Nephron (organoid): ENCODE measurements around the gene ZBTB20.

Experiments
- H3K27ac Mint-ChIP-seq, 3 experiments: 2 replicates each; pipeline ENCODE4 v1.8.0; 2020; ENCODE audit warnings: mixed read lengths in 3 of 3, mild to moderate bottlenecking in 2 of 3, moderate library complexity in 1 of 3
- H3K27me3 Mint-ChIP-seq: 2 replicates; pipeline ENCODE4 v1.8.0; 2021; ENCODE audit warnings: low read depth, mild to moderate bottlenecking, moderate library complexity, mixed read lengths
- H3K36me3 Mint-ChIP-seq: 2 replicates; pipeline ENCODE4 v1.8.0; 2020; ENCODE audit warnings: low read depth, mixed read lengths
- H3K4me1 Mint-ChIP-seq: 2 replicates; pipeline ENCODE4 v1.8.0; 2020; ENCODE audit warnings: mixed read lengths
- H3K4me3 Mint-ChIP-seq, 3 experiments: 2 replicates each; pipeline ENCODE4 v1.8.0; 2020; ENCODE audit warnings: mild to moderate bottlenecking in 3 of 3, mixed read lengths in 3 of 3, moderate library complexity in 2 of 3
- H3K9me3 Mint-ChIP-seq: 2 replicates; pipeline ENCODE4 v1.8.0; 2020; ENCODE audit warnings: mixed read lengths
- TF ChIP-seq, protein P1 (sequence below), 3 experiments: fragments of 200-600 bp; sonication (generic); IDR thresholded peaks; one replicate each; pipeline ENCODE4 v1.5.0; 2021; ENCODE audit warnings: antibody characterized with exemption in 3 of 3; ENCODE audit not compliant: unreplicated experiment in 3 of 3

The ZBTB20 gene

DNA sequence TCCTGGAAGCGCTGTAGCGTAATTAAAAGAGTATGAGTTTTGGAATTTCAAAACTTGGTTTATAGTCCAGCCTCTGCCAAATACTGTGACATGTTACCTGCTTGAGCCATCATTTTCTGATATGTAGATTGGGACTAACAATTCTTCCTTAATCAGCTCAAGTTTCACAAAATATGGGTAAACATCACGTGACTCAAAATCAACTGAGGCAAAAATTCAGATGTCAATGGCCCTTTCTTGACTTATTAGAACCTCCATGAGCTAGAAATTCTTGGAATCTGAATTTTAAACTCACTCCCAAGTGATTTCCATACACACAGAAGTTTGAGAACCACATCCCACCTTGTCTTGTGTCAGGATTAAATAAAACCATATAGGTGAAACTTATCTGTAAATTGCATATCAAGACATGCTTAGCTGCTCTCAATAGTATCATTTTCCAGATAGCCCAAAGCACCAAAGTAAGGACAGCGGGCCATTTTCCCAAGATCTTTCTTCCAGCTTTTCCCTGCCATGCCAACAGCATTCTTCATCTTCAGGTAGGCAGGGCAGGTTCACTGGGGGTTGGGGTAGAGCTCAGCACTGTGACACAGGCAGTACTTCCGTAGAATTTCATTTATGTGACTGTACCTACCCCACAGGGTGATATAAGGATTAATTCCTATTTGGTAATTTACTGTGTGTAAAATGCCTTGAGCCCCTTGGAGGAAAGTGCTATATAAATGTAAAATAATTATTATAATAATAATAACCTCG is 474.2 kb downstream of the ZBTB20 start:
- Mint-ChIP-seq H3K4me3 (no peak overlapping the region), H3K27ac (no peak overlapping the region), H3K36me3 (peaks cover 3% of the 10 kb centered on the region), H3K4me1 (peaks cover 9% of the 10 kb centered on the region), H3K9me3 (no peaks in the 10 kb centered on the region), H3K27me3 (no peaks in the 10 kb centered on the region)
- TF ChIP-seq, protein P1, sequence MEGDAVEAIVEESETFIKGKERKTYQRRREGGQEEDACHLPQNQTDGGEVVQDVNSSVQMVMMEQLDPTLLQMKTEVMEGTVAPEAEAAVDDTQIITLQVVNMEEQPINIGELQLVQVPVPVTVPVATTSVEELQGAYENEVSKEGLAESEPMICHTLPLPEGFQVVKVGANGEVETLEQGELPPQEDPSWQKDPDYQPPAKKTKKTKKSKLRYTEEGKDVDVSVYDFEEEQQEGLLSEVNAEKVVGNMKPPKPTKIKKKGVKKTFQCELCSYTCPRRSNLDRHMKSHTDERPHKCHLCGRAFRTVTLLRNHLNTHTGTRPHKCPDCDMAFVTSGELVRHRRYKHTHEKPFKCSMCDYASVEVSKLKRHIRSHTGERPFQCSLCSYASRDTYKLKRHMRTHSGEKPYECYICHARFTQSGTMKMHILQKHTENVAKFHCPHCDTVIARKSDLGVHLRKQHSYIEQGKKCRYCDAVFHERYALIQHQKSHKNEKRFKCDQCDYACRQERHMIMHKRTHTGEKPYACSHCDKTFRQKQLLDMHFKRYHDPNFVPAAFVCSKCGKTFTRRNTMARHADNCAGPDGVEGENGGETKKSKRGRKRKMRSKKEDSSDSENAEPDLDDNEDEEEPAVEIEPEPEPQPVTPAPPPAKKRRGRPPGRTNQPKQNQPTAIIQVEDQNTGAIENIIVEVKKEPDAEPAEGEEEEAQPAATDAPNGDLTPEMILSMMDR (IDR thresholded peaks at IDR 0.05; ENCODE audit: unreplicated experiment in 3 of 3), result no peak

DNA sequence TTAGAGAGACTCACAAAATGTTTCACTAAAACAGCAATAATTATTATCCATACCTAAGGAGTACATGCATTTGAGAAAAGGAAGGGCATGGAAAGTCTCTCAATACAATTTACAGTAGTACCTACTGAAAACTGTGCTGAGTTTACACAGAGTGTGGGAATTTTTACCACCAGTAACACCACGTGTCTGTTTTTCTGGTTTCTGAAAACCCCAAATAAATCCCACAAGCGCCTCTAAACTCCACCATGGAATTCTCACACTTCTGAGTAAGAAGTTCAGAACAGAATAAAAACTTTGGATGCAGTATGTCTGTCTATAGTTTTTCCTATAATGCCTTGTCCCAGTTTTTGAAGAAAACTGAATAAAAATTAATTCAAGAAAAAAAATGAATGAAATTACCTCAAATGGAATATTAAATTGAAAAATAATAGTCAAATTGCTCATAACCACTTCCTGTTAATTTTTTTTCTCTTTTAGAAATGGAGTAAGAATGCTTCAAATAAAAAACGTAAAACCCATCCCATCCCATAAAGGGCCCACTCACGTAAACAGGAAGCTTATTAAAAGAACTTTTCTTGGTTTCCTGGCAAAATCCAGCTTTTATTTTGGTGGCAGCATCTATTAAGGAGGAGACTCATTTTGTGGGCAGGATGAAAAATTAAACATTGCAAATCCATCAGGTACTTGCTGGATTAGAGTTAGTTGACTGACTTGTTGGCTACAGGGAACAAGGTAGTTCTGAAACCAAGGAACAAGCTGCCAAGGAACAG is 475.2 kb downstream of the ZBTB20 start:
- TF ChIP-seq, protein P1 (IDR thresholded peaks at IDR 0.05; ENCODE audit: unreplicated experiment in 3 of 3), result no peak
- Mint-ChIP-seq H3K27me3 (no peaks in the 10 kb centered on the region), H3K4me3 (no peak overlapping the region), H3K4me1 (peaks cover 9% of the 10 kb centered on the region), H3K36me3 (no peaks in the 10 kb centered on the region), H3K9me3 (no peaks in the 10 kb centered on the region), H3K27ac (no peak overlapping the region)

DNA sequence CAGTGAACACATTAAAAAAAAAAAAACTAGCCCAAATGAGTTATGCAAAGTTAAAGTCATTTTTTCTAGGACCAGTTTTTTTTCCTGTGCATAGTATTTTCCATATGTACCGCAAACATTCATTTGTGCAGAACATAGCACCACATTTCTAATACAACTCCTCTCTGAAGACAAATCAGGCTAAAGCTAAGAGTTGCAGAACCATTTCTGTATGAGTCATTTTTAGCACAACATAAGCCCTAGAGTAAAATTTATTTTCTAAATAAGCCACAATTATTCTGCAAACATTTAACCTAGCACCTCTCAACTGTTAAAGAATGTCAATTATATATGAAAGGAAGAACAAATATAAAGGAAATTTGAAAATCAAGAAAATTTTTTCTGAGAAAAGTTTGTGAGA is 477.5 kb downstream of the ZBTB20 start:
- no peak overlapping the region for H3K27ac Mint-ChIP-seq

DNA sequence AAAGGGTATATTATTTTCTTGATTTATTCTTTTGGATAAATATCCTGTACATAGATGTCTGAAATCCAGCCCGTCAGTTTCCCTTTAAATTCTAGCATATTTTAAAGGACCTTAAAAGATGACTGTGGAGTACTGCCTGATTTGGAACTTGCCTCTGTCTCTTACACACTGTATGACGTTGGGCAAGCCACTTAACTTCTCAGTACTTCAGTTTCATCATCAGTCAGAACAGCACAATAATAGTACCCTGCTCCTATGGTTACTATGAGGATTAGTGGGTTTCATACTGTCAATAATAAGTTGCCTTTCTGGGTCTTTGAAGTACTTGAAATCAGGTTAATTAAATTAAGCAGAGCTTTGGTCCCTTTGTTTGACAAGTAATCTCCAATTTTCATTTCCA is 479.0 kb downstream of the ZBTB20 start:
- TF ChIP-seq, protein P1 (IDR thresholded peaks at IDR 0.05; ENCODE audit: unreplicated experiment in 3 of 3), result no peak
- Mint-ChIP-seq H3K27me3 (no peaks in the 10 kb centered on the region), H3K9me3 (peaks cover 5% of the 10 kb centered on the region), H3K27ac (no peak overlapping the region), H3K4me3 (no peak overlapping the region), H3K4me1 (no peaks in the 10 kb centered on the region), H3K36me3 (peaks cover 7% of the 10 kb centered on the region)

More for the DNA sequence above, 477.5 kb downstream of the ZBTB20 start:
- Mint-ChIP-seq H3K4me3 (no peak overlapping the region), H3K36me3 (peaks cover under 1% of the 10 kb centered on the region), H3K4me1 (peaks cover 9% of the 10 kb centered on the region), H3K27me3 (no peaks in the 10 kb centered on the region), H3K9me3 (peaks cover 3% of the 10 kb centered on the region)
- TF ChIP-seq, protein P1 (IDR thresholded peaks at IDR 0.05; ENCODE audit: unreplicated experiment in 3 of 3), result no peak

DNA sequence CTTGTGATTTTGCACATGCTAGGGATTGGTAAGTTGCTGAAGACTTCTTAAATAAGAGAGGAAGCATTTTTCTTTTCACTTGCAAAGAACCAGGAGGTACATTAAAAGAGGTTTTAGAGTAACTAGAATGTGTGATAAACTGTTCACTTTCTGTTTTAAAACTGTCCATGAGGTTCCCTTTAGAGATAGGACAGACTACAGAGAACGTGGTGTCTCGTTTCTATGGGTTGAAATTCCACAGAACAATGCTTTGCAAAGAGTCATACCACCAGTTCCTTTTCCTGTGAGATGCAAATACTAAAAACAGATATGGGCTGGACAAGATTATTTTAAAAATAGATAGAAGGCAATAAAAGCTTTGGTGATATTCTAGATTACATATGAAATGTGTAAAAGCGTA is 480.5 kb downstream of the ZBTB20 start:
- TF ChIP-seq, protein P1 (IDR thresholded peaks at IDR 0.05; ENCODE audit: unreplicated experiment in 3 of 3), result no peak
- no peaks in the 10 kb centered on the region for H3K27me3 Mint-ChIP-seq
- peaks cover 5% of the 10 kb centered on the region for H3K9me3 Mint-ChIP-seq
- no peak overlapping the region for H3K4me3 Mint-ChIP-seq
- H3K36me3 Mint-ChIP-seq, result peaks cover 7% of the 10 kb centered on the region
- no peaks in the 10 kb centered on the region for H3K4me1 Mint-ChIP-seq
- H3K27ac Mint-ChIP-seq, result no peak overlapping the region
